HG02678 (cell line): ENCODE results near the gene CNPY1.
"Not testable (repeated sequence)": the region's sequence is repeated elsewhere in the genome, so short reads cannot be mapped to it uniquely, and the experiment has no call there.

Experiments
- ATAC-seq: cut with Tn5 transposase; IDR thresholded peaks from one replicate; pipeline ENCODE4 v1.9.1; 2021; ENCODE audit warnings: mild to moderate bottlenecking, moderate library complexity; ENCODE audit not compliant: unreplicated experiment

The CNPY1 gene

DNA sequence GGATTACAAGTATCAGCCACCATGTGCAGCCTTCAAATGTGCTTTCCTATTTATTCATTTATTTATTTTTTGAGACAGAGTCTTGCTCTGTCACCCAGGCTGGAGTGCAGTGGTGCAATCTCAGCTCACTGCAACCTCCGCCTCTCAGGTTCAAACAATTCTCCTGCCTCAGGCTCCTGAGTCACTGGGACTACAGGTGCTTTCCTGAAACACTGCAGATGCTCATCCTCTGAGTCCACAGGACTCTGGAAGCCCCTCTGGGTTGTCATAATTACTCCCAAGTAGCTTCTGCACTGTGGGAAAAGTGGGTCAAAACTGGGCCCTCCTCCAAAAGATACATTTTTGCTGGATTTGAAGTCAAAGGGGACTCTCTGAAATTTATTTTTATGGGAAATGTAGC lies at the start of gene CNPY1:
Gene CNPY1, minus strand, starts transcription at position 111 of the 400 bp plus-strand sequence. CDS start 630 bp downstream, outside the sequence.
- ATAC-seq = not testable (repeated sequence)

DNA sequence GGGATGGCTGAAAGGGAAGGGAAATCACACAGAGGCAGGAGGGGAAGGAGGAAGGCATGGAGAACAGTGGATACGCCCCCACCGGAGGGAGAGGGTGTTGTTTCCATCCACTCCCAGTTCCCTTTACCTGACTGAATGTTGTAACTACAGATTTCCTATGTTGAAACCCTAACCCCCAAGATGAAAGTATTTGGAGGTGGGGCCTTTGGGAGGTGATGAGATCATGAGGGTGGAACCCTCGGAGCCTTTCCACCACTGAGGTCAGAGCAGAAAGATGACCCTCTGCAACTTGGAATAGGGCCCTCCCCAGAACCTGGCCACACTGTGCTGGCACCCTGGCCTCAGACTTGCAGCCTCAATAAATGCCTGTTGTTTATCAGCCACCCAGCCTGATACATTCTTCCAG lies 48.6 kb upstream of the CNPY1 start:
- ATAC-seq = no peak

DNA sequence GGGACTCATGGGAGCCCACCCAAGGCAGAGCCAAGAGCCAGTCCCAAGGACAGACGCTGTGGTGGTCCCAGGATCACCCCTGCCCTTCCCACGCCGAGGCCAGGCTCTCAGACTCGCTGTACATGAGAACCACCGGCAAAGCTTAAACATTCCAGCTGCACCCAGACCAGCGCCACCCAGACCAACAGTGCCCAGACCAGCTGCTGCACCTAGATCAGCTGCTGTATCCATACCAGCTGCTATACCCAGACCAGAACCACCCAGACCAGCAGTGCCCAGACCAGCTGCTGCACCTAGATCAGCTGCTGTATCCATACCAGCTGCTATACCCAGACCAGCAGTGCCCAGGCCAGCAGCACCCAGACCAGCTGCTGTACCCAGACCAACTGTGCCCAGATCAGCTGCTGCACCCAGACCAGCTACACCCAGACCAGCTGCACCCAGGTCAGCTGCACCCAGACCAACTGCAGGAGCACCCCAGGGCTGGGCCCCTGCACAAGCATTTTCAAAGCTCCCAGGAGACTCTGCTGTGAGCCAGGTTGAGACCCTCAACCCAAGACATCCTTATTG lies 47.9 kb upstream of the CNPY1 start:
- ATAC-seq = no peak

DNA sequence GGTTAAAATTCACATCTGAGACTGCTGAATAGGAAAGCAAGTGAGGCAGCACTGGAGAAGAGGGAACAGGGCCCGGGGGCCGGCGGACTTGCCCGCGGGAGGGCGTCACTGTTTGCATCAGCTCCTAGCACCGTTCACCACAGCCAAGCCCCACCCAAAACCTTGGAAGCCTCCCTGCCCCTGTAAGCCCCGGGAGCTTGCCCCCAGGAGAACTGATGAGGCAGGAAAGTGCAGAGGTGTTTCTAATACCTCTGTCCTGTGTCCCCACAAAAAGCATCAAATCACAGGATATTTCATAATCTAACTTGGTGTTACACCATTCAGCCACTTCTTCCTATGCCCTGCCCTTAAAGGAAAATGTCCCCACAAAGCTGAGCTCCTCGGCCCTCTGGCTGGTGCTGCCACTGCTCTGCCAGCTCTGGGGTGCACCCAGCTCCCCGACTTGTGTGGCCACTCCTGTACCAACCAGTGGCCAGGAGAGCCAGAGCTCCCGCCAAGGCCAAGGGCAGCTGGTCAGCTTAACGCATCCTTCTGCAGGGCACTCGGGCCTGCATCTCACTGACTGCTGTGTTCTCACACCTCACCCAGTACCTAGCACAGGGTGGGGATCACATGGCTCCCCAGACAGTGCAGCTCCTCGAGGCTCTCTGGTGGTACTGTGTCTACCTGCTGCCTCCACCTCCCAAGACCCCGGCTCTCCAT lies 47.3 kb upstream of the CNPY1 start:
- ATAC-seq = no peak

DNA sequence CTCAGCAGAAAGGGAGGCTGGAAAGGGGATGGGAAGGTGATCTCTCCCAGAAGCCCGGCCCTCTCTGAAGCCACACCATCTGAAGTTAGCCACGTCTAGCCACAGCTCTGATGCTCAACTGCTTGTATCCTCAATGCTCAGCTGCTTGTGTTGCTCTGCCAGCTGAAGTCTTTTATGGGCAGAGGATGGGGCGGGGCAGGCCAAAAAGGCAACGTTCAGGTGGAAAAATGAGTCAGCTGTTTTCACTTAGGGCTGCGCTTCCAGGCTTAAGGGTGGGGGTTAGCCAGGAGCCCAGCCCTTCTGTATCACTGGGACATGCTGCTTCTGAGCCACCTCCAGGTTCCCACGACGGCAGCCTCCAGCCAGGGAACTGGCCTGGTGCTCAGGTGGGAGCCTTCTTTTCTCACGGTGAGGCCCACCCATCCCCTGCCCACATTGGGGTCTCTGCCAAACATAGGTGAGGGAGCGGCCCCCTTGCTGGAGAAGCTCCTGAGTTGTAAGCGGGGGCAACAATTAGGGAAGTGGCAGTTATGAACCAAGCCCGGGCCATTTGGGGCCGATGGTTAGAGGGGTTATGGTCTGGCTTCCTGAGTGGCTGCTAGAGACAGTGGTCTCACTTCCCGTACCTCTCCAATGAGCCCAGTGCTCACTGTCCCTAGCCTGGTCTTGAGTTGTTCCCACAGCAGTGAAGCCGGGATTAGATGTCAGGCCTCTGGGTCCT lies 44.9 kb upstream of the CNPY1 start:
- no peak for ATAC-seq

DNA sequence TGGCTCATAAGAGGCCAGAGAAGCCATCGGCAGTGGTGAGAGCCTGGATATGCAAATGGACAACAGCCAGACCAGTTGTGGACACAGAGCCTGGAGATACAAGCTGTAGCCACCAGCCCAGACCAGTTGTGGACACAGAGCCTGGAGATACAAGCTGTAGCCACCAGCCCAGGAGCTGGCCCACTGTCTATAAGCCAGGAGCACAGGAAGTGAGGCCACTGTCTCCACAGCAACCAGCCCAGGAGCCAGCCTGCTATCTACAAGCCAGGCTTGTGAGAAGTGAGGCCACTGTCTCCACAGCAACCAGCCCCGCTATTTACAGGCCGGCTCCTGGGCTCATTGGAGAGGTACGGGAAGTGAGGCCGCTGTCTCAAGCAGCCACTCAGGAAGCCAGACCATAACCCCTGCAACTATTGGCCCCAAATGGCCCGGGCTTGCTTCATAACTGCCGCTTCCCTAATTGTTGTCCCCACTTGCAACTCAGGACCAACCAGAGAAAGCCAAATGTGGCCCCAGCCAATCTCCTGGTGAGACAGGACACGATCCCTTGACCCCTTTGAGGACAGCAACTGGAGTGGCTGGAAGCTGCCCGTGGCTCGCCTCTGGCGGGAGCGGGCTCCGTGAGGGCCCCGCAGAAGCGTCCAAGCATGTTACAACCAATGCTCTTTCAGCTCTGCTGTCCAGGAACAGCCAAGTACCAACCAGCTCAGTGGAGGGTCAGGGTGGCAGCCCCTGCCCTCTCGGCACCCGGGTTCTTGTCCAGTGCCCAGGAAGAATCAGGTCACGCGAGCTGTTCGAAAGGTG lies 44.1 kb upstream of the CNPY1 start:
- ATAC-seq = no peak

DNA sequence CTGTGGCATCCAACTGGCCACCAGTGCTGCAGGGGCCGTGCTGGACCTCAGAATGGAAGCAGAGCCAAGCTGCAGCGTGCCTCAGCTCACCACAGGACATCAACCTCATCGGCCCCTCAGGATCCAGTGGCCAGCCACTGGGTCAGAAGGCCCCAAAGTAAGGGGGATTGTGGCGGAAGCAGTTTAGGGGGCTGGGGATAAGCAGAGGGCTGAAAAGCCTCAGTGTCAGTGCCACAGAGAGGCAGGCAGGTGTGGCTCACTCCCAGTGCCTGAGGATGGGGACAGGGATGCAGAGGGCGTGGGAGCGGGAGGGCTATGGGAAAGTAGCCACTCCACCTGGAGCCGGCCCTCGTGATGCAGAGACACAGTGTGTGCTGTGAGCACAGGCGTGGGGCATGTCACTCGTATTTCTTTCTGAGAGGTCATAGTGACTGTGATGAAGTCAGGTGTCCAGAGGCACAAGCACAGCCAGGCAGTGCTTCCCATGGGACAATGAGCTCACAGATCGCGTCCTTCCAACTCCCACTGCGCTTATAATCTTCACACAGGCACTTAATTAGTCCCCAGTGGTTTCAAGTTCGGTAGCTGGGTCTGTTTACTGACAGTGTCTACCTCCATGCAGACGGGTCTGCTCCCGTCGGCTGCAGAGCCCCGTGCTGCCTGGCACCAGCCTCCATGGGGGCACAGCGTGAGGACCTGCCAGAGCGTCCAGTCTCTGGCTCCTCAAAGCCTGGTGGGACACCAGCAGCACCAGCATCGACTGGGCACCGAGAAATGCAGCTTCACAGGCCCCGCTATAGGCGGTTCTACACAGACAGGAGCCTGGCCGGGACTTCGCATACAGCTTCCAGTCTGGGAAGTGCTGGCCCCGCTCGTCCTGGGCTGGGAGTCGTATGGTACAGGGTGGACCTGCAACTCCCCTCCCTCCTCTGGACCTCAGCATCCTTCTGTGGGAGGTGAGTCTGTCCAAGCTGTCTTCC lies 42.9 kb upstream of the CNPY1 start:
- no peak for ATAC-seq

DNA sequence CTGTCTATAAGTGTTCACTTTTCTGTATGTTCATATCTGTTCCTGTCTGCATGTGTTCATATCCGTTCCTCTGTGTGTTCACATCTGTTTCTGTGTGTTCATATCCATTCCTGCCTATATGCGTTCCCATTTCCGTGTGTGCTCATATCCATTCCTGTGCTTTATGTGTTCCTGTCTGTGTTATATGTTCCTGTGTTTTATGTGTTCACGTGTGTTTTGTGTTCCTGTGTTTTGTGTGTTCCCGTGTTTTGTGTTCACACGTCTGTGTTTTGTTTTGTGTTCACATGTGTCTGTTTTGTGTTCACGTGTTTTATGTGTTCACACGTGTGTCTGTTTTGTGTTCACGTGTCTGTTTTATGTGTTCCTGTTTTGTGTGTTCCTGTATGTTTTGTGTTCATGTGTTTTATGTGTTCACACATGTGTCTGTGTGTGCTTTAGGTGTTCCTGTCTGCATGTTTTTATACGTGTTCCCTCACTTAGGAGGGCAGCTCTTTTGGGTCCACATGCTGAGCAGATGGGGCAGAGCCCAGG lies 42.2 kb upstream of the CNPY1 start:
- no peak for ATAC-seq

DNA sequence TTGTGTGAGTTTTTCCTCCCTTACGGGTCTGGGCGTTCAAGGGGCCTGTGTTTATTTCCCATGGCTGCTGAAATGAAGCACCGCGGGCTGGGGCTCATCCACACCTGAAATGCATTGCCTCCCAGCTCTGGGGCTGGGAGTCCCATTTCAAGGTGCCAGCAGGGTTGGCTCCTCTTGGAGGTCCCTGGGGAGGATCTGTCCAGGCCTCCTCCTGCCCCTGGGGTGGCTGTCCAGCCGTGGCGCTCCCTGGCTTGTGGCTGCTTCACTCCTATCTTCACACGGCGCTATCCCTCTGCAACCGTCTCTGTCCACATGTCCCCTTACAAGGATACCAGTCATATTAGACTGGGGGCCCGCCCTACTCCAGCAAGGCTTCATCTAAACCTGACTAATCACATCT lies 41.1 kb upstream of the CNPY1 start:
- no peak for ATAC-seq

DNA sequence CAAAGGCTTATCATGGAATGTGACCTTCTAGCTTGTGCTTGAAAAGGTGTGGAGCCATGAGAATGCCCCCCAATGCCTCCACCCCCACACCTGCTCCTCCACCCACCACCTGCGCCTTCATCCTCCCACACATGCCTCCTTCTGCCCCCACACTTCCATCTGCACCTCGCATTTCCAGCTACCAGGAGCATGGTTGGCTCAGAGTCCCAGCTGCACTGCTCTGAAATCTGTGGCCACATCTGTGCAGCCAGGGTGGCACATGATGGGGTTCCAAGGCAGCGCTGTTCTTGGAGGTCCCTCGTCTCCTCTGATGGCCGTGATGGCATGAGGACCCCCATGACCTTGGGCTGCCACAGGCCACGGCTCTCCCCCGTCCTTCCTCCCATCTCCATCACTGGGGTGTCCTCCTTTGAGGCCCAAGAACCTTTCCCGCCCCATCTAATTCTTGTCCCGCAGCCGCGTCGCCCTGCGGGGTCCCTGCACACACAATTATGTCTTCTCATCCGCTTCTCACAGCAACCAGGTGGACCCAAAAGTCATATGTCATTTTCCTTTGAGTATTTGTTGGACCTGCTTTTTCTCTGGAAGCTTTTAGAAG lies 40.6 kb upstream of the CNPY1 start:
- no peak for ATAC-seq

DNA sequence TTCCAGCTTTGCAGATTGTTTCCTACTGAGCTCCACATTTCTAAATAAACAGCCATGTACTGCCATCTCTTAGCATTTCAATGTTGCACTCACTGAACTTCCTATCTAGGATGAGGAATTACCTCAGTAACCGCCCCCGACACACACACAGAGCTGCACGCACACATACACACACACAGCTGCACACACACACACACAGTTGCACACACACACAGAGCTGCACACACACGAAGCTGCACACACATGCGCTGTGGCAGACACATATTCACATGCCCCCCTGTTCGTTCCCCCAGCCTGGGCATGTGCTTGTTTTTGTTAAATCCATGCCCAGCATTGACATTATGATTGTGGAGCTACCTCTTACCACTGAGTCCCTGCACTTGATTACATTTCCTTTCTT lies 39.6 kb upstream of the CNPY1 start:
- no peak for ATAC-seq

DNA sequence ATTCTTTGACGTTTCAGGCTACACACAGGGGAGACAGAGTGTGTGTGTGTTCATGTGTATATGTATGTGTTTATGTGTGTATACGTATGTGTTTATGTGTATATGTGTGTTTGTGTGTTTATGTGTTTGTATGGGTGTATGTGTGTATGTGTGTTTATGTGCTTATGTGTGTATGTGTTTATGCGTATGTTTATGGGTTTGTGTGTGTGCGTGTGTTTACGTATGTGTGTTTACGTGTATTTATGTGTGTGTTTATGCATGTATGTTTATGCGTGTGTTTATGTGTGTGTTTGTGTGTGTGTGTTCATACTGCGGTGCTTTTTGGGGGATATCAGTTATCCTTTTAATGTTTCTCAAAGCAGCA lies 39.2 kb upstream of the CNPY1 start:
- ATAC-seq = no peak

DNA sequence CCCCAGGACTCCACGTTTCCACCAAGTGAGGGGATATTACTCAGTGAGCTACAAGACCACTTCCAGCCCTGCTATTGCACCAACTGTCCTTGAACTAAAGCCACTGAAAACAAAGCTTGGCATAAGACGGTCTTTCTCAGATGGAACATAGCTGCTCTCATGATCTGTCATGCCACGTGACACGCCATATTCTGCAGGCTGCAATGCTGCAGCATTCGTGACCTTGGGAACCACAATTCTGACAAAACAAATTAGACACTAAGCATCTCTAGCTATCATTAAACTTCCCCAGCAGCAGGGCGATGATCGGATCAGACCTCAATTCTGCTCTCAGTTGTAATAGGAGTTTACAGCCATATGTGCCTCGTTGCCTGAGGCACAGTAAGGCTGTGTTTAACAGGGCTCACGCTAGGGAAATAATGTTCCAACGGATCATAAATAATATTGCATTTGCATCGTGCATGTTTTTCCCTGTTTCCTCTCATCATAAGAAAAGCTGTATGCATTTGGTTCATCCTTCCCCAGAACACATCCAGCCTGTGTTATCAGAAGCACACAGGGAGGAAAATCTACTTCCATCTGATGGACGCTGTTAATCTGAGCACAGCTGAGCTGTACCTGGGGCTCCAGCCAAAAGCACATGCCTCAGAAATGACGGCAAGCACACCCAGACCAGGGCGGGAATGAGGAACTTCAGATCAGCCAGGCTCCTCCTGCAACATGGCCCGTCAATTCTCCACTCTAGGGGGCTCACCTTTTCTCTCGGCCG lies 38.6 kb upstream of the CNPY1 start:
- ATAC-seq = no peak

DNA sequence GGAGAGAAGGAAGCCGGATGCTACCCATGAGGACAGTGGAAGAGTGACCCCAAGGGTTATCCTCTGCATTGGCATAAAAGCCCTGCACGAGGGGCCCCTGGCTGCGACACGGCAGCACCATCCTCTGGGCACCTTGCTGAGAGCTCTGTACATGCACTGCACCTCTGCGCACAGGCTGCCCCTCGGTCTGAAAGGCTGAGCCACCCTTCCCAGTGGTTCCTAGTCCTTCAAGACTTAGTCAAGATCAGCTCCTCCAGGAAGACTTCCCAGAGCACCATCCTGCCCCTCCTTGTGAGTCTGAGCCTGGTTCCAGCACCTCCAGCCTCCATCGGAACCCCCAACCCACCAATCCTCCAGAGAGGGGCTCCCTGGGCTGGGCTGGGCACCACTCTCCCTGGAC lies 37.9 kb upstream of the CNPY1 start:
- no peak for ATAC-seq

DNA sequence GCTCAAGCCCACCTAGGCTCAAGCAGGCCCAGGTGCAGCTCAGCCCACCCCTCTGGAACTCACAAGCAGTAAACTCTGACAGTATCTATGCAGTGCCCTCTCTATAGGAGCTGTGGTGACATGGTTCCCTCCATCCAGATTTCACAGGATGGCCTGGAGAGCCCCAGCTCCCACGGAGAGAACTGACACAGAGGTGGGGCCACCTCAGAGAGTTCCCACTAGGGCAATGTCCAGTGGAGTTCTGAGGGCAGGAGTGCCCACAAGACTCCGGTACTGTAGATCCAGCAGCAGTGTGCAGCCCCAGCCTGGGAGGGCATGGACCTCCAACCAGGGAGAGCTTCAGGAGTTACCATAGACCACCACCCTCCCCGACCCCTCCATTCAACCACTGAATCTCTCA lies 37.3 kb upstream of the CNPY1 start:
- no peak for ATAC-seq

DNA sequence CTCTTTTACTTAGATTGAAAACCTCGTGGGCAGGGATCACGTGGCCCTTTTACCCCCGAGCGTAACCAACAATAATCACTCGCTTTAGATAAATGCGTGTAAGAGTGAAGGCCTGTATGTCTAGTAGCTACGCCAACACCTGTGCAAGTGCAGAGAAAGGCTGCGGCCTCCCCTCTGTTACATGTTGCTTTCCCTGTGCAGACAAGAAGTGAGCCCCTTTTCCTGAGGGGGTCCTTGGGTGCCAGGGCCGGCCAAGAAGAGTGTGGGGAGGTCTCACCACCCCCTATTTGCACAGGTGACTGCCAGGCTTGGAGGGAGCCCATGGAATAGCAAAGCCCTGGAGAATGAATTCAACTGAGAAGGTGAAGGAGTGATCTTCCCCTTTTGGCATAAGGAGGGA lies 35.6 kb upstream of the CNPY1 start:
- no peak for ATAC-seq

DNA sequence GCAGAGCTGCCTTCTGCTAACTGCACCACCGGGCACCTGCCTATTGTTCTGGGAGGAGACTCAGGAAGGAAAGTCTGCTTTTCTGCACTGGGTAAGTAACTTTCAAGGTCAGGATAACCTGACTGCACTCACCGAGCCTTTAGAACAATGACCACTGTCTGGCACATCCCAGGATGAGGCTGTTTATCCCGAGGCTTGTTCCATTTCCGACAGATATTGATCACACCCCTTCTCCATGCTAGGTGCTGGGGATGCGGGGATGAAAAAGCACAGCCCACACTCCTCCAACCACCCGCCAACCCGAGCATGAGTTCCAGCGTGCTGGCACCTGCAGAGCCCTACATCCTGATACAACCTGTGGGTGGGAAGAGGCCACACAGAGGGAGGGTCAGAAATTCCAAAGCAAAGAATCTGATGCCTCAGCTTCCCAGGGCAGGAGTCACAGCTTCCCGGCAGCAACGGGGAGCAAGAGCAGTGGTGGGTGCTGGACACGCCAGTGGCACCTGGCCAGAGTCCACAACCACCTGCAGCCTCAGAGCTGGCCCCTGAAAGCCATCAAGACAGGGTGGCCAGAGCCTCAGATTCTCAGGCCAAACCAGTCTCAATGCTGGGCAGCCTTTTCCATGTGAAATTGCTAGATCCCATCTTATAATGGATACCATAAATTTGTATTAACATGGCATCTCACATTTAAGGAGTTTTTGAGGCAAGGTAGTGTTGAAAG lies 34.9 kb upstream of the CNPY1 start:
- ATAC-seq = no peak

DNA sequence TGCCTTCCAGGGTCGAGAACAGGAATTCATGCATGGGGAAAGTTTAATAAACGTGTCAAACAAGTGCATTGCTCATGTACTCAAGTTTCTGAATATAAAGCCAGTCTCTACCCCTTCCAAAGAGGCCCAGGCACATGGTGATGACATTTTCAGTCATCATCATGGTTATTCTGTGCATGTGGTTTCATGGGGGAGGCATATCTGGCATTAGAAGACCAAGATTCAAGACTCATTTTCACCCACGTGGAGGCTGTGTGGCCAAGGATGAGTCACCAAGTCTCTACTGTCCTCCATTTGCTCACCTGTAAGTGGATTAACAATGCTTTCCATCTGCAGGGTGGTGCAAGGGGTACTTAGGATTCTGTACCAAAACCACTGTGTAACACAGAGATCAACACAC lies 34.0 kb upstream of the CNPY1 start:
- ATAC-seq = no peak
